Activated CD8-positive, alpha-beta T cell treated with anti-CD3 and anti-CD28 coated beads for 36 hours (primary cell): ENCODE data around the gene NIPAL3. TPM values are rescaled to one million over a fixed set of nuclear protein-coding genes. Genes with fewer than 3 reads are reported as not detected.

Experiments
- ATAC-seq: fragments of 200-7000 bp; cut with Tn5 transposase; one replicate; pipeline ENCODE4 v1.10.0; 2021; ENCODE audit warnings: mild to moderate bottlenecking, moderate library complexity
- CTCF ChIA-PET: fragments of 350-600 bp; sonication (Branson Sonifier 250); formaldehyde crosslinking; loops from one replicate; lab custom pipeline; 2021; ENCODE audit warnings: antibody characterized with exemption; lab: Charles Lee
- POLR2A ChIA-PET: fragments of 350-600 bp; sonication (Branson Sonifier 250); formaldehyde crosslinking; loops from one replicate; lab custom pipeline; 2021; ENCODE audit warnings: antibody characterized with exemption; lab: Charles Lee
- DNase-seq: peaks from one replicate; pipeline ENCODE4 v3.0.0-alpha.2; 2020
- H3K27ac Mint-ChIP-seq: one replicate; pipeline ENCODE4 v1.8.0; 2021; ENCODE audit warnings: mild to moderate bottlenecking, mixed read lengths
- H3K27me3 Mint-ChIP-seq: one replicate; pipeline ENCODE4 v1.8.0; 2021; ENCODE audit warnings: mixed read lengths
- H3K36me3 Mint-ChIP-seq: one replicate; pipeline ENCODE4 v1.8.0; 2021; ENCODE audit warnings: low read depth, mixed read lengths
- H3K4me1 Mint-ChIP-seq: one replicate; pipeline ENCODE4 v1.8.0; 2021; ENCODE audit warnings: low read depth, mixed read lengths
- H3K4me3 Mint-ChIP-seq: one replicate; pipeline ENCODE4 v1.8.0; 2021; ENCODE audit warnings: mild to moderate bottlenecking, moderate library complexity, mixed read lengths
- H3K9me3 Mint-ChIP-seq: one replicate; pipeline ENCODE4 v1.8.0; 2021; ENCODE audit warnings: mixed read lengths
- CTCF ChIP-seq: fragments of 200-600 bp; IDR thresholded peaks from one replicate; pipeline ENCODE4 v1.8.0; 2022; ENCODE audit warnings: antibody characterized with exemption, mild to moderate bottlenecking
- intact Hi-C: fragments of 100-400 bp; cut with micrococcal nuclease; formaldehyde crosslinking; loops from one replicate; pipeline ENCODE4 v1.10.0; 2022
- total RNA-seq, 2 experiments: library from RNA; stranded (reverse); gene quantifications; one replicate each; pipeline ENCODE4 v1.2.3, GENCODE V29; 2021

NIPAL3 gene
- total RNA-seq, 2 experiments from 2014 or later = 33.2 to 33.3 TPM

GRCh38 chr1:24373710-24374109, 41.9 kb upstream of the NIPAL3 start:
- Mint-ChIP-seq H3K9me3 (no peaks in the 10 kb centered on the region), H3K36me3 (no peaks in the 10 kb centered on the region), H3K27me3 (no peaks in the 10 kb centered on the region), H3K27ac (no peak overlapping the region), H3K4me1 (no peaks in the 10 kb centered on the region), H3K4me3 (no peak overlapping the region)
- ChIA-PET POLR2A (no interaction called here), CTCF (interaction anchor here (1.0 to 4.7 kb wide), 2 partner anchors 11 to 18 kb away, joined by 3 to 29 read pairs; no protein-coding TSS in a partner anchor)
- DNase-seq (no peak), ATAC-seq (no peak)
- intact Hi-C loops = no loop called here
- no peak for TF ChIP-seq CTCF

GRCh38 chr1:24374891-24375786, 40.5 kb upstream of the NIPAL3 start:
- H3K9me3 Mint-ChIP-seq = no peaks in the 10 kb centered on the region
- no peaks in the 10 kb centered on the region for H3K27me3 Mint-ChIP-seq
- DNase-seq = no peak
- no peaks in the 10 kb centered on the region for H3K4me1 Mint-ChIP-seq
- no peak overlapping the region for H3K27ac Mint-ChIP-seq
- ChIA-PET POLR2A (no interaction called here), CTCF (interaction anchor here (1.3 kb wide), 1 partner anchor 16 kb away, joined by 3 read pairs; no protein-coding TSS in a partner anchor)
- TF ChIP-seq CTCF = no peak
- no peaks in the 10 kb centered on the region for H3K36me3 Mint-ChIP-seq
- no peak for ATAC-seq
- intact Hi-C loops = no loop called here
- H3K4me3 Mint-ChIP-seq = no peak overlapping the region

- Mint-ChIP-seq H3K9me3 (no peaks in the 10 kb centered on the region), H3K4me1 (peaks cover 8% of the 10 kb centered on the region), H3K4me3 (no peak overlapping the region), H3K27ac (no peak overlapping the region), H3K36me3 (peaks cover 3% of the 10 kb centered on the region), H3K27me3 (no peaks in the 10 kb centered on the region)
- TF ChIP-seq CTCF = no peak
- no peak for ATAC-seq
- DNase-seq = no peak
- ChIA-PET POLR2A (interaction anchor here (0.6 to 1.3 kb wide), 2 partner anchors 12 to 302 kb away, joined by 3 read pairs; no protein-coding TSS in a partner anchor), CTCF (interaction anchor here (1.1 to 3.8 kb wide), 4 partner anchors 12 to 229 kb away, joined by 3 to 28 read pairs (median 10); no protein-coding TSS in a partner anchor)
- intact Hi-C loops = no loop called here
These were observed 35.8 kb upstream of the NIPAL3 start for GRCh38 chr1:24379733-24380315.

GRCh38 chr1:24380508-24380907, 35.1 kb upstream of the NIPAL3 start:
- peaks cover 14% of the 10 kb centered on the region for H3K4me1 Mint-ChIP-seq
- no peak overlapping the region for H3K27ac Mint-ChIP-seq
- no peak for TF ChIP-seq CTCF
- POLR2A ChIA-PET = no interaction called here
- H3K36me3 Mint-ChIP-seq = peaks cover 3% of the 10 kb centered on the region
- ATAC-seq (no peak), DNase-seq (no peak)
- intact Hi-C loops = no loop called here
- no peaks in the 10 kb centered on the region for H3K9me3 Mint-ChIP-seq
- no peak overlapping the region for H3K4me3 Mint-ChIP-seq
- CTCF ChIA-PET = interaction anchor here (1.1 to 3.8 kb wide), 3 partner anchors 12 to 230 kb away, joined by 3 to 28 read pairs (median 16); no protein-coding TSS in a partner anchor
- no peaks in the 10 kb centered on the region for H3K27me3 Mint-ChIP-seq
